ENCODE measurements around the gene XDH.

Gene XDH

GRCh38 chr2:31373127-31373526 is 41.4 kb downstream of the XDH start:
- no peak overlapping the region for H3K27ac ChIP-seq (ENCODE audit: low read depth, low read length, poor library complexity, severe bottlenecking)

DNA sequence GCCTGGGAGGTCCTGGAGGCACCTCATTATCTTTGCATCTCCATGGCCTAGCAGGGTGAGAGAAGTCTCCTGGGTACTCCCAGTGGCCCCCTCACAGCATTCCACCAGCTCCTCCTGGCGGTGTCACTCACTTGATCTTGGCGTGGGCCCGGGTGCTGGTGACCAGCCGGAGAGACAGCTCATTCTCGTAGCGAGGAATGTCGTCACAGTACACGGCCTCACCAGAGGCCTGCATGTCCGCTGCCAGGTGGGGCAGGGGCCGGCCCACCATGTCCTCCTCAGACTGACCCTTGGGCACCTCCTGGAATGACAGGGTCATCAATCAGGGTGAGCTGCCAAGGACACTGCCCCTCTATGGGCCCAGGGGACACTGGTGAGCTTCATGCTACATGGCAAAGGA is 42.4 kb downstream of the XDH start:
- Histone ChIP-seq H3K36me3 (ENCODE audit: insufficient read depth, low read length) (no peaks in the 10 kb centered on the region), H3K9me2 (ENCODE audit: low read depth, low read length) (no peaks in the 10 kb centered on the region), H3K9ac (ENCODE audit: low read length) (no peak overlapping the region), H3K4me3 (ENCODE audit: low read depth, low read length, poor library complexity, severe bottlenecking) (no peak overlapping the region), H3F3A (ENCODE audit: insufficient read depth, low read length) (no peaks in the 10 kb centered on the region), H3K9me3 (ENCODE audit: low read length) (no peaks in the 10 kb centered on the region), H4K20me1 (ENCODE audit: insufficient read depth, low read length) (no peaks in the 10 kb centered on the region), H3K27me3 (ENCODE audit: insufficient read depth, low read length) (no peaks in the 10 kb centered on the region), H3K79me2 (ENCODE audit: insufficient read depth, low read length) (no peaks in the 10 kb centered on the region), H3K27ac (ENCODE audit: low read depth, low read length, poor library complexity, severe bottlenecking) (no peak overlapping the region), H3K4me2 (ENCODE audit: low read length) (no peak overlapping the region), H3K4me1 (ENCODE audit: insufficient read depth, low read length, severe bottlenecking) (no peaks in the 10 kb centered on the region), H2AFZ (ENCODE audit: low read length) (no peak overlapping the region)
- TF ChIP-seq EZH2 (IDR thresholded peaks at IDR 0.05; ENCODE audit: borderline replicate concordance, low read length) (no peak), CTCF (IDR thresholded peaks at IDR 0.05; ENCODE audit: low read length) (no peak)

More at GRCh38 chr2:31373127-31373526, 41.4 kb downstream of the XDH start:
- H3K4me1 ChIP-seq (ENCODE audit: insufficient read depth, low read length, severe bottlenecking) = no peaks in the 10 kb centered on the region
- H3K79me2 ChIP-seq (ENCODE audit: insufficient read depth, low read length) = no peaks in the 10 kb centered on the region
- TF ChIP-seq EZH2 (IDR thresholded peaks at IDR 0.05; ENCODE audit: borderline replicate concordance, low read length) (no peak), CTCF (IDR thresholded peaks at IDR 0.05; ENCODE audit: low read length) (no peak)
- H3K9ac ChIP-seq (ENCODE audit: low read length) = no peak overlapping the region
- no peaks in the 10 kb centered on the region for H3K9me3 ChIP-seq (ENCODE audit: low read length)
- H3K36me3 ChIP-seq (ENCODE audit: insufficient read depth, low read length) = no peaks in the 10 kb centered on the region
- H3F3A ChIP-seq (ENCODE audit: insufficient read depth, low read length) = no peaks in the 10 kb centered on the region
- H3K4me2 ChIP-seq (ENCODE audit: low read length) = no peak overlapping the region
- H3K27me3 ChIP-seq (ENCODE audit: insufficient read depth, low read length) = no peaks in the 10 kb centered on the region
- no peak overlapping the region for H3K4me3 ChIP-seq (ENCODE audit: low read depth, low read length, poor library complexity, severe bottlenecking)
- no peaks in the 10 kb centered on the region for H3K9me2 ChIP-seq (ENCODE audit: low read depth, low read length)
- H4K20me1 ChIP-seq (ENCODE audit: insufficient read depth, low read length) = no peaks in the 10 kb centered on the region
- no peak overlapping the region for H2AFZ ChIP-seq (ENCODE audit: low read length)

- TF ChIP-seq EZH2 (IDR thresholded peaks at IDR 0.05; ENCODE audit: borderline replicate concordance, low read length) (no peak), CTCF (IDR thresholded peaks at IDR 0.05; ENCODE audit: low read length) (no peak)
Measured at GRCh38 chr2:31371691-31372090, 42.9 kb downstream of the XDH start.

More at GRCh38 chr2:31371691-31372090, 42.9 kb downstream of the XDH start:
- no peaks in the 10 kb centered on the region for H3F3A ChIP-seq (ENCODE audit: insufficient read depth, low read length)
- H4K20me1 ChIP-seq (ENCODE audit: insufficient read depth, low read length) = no peaks in the 10 kb centered on the region
- no peaks in the 10 kb centered on the region for H3K9me3 ChIP-seq (ENCODE audit: low read length)
- H3K36me3 ChIP-seq (ENCODE audit: insufficient read depth, low read length) = no peaks in the 10 kb centered on the region
- H3K27me3 ChIP-seq (ENCODE audit: insufficient read depth, low read length) = no peaks in the 10 kb centered on the region
- no peaks in the 10 kb centered on the region for H3K4me1 ChIP-seq (ENCODE audit: insufficient read depth, low read length, severe bottlenecking)
- no peak overlapping the region for H3K9ac ChIP-seq (ENCODE audit: low read length)
- no peaks in the 10 kb centered on the region for H3K9me2 ChIP-seq (ENCODE audit: low read depth, low read length)
- no peak overlapping the region for H2AFZ ChIP-seq (ENCODE audit: low read length)
- no peak overlapping the region for H3K4me3 ChIP-seq (ENCODE audit: low read depth, low read length, poor library complexity, severe bottlenecking)
- no peak overlapping the region for H3K4me2 ChIP-seq (ENCODE audit: low read length)
- no peaks in the 10 kb centered on the region for H3K79me2 ChIP-seq (ENCODE audit: insufficient read depth, low read length)
- H3K27ac ChIP-seq (ENCODE audit: low read depth, low read length, poor library complexity, severe bottlenecking) = no peak overlapping the region
